ENCODE results near the gene STIM2.

Gene STIM2

DNA sequence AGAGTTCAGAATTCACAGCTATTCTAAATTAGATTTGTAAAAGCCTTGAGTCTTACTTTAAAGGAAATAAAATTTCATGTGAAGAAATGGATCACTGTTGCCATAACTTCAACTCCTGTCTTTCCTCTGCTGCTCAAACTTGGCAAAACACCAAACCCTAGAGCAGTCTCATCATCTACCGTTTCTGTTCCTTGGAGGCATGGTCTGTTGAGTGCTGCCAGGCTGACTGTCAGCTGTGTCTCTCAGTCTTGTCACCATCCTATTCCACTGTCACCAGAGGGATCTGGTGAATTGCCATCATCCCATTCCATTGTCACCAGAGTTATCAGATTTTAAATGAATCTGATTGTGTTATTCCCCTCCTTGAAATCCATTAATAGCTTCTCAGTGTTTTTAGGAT lies 55.6 kb downstream of the STIM2 start:
- no peak for TF ChIP-seq ZFX (IDR thresholded peaks at IDR 0.05)
- TF ChIP-seq, protein P1, sequence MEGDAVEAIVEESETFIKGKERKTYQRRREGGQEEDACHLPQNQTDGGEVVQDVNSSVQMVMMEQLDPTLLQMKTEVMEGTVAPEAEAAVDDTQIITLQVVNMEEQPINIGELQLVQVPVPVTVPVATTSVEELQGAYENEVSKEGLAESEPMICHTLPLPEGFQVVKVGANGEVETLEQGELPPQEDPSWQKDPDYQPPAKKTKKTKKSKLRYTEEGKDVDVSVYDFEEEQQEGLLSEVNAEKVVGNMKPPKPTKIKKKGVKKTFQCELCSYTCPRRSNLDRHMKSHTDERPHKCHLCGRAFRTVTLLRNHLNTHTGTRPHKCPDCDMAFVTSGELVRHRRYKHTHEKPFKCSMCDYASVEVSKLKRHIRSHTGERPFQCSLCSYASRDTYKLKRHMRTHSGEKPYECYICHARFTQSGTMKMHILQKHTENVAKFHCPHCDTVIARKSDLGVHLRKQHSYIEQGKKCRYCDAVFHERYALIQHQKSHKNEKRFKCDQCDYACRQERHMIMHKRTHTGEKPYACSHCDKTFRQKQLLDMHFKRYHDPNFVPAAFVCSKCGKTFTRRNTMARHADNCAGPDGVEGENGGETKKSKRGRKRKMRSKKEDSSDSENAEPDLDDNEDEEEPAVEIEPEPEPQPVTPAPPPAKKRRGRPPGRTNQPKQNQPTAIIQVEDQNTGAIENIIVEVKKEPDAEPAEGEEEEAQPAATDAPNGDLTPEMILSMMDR (conservative IDR thresholded peaks at IDR 0.05): no peak
- no peak overlapping the region for H3K27ac ChIP-seq

DNA sequence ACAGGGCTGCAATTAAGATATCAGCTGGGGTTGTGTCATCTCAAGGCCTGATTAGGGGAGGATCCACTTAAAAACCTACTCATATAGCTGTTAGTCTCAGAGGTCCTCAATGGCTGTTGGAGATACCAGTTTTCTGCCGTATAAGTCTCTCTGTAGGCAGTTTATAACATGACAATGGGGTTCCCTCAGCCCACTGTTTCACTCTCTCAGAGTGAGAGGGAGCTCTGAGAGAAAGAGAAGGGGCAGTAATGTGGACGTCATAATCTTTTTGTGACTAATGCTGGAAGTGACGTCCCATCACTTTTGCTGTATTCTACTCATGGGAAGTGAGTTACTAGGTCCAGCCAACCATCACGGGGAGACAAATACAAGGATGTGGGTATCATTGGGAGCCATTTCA lies 70.3 kb downstream of the STIM2 start:
- TF ChIP-seq, protein P1 (conservative IDR thresholded peaks at IDR 0.05): no peak
- TF ChIP-seq ZFX (IDR thresholded peaks at IDR 0.05): no peak
- no peak overlapping the region for H3K27ac ChIP-seq

DNA sequence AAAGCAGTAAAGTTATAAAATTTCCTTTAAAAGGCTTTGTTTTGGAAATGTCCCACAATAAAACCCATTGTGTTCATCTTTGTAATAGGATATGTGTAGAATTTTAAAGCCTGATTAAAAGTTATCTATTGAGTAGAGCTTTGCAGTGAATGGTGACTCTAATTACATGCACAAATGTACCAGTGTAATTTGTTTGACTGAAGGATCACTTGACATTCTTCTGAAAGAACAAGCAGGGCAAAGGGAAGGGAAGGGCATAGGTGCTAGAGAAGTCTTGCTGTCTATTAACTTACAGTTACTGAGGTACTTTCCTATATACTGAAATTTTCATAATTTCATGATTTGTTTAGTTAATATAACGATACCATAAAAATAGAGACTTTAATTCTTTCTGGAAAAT lies 70.8 kb downstream of the STIM2 start:
- TF ChIP-seq ZFX (IDR thresholded peaks at IDR 0.05): no peak
- TF ChIP-seq, protein P1 (conservative IDR thresholded peaks at IDR 0.05): no peak
- no peak overlapping the region for H3K27ac ChIP-seq

DNA sequence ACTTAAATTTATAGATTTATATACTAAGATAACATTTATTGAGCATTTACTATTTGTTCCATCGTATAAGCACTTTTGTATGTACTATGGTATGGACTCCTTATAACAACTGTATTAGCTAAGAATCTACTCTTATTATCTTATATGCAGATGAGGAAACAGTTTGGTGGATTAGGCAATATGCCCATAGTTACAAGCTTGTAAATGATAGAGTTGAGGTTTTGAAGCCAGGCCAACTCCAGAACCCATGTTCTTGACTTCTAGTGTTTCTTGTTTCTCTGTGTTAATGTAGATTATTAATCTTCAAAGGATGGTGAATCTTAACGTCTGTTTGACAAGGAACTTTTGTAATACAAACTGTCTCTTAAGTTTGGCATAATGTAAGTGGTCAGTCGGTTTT lies 71.3 kb downstream of the STIM2 start:
- TF ChIP-seq, protein P1 (conservative IDR thresholded peaks at IDR 0.05): no peak
- TF ChIP-seq ZFX (IDR thresholded peaks at IDR 0.05): no peak
- no peak overlapping the region for H3K27ac ChIP-seq

DNA sequence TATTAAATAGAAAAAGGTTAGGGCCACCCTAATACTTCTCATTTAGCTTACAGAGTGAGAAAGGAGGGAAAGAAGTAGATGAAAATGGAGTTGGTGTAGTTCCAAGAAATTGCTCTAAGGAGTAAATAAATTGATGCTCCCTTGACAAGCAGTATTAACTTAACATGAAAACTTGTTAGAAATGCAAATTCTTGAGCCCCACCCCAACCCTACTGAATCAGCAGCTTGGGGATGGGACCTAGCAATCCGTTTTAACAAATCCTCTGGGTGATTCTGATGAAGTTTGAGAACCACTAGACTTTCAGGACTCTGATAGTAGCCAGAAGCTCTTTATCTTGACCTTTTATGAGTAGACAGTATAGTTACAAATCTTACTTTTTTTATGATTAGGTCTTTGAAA lies 74.8 kb downstream of the STIM2 start:
- TF ChIP-seq, protein P1 (conservative IDR thresholded peaks at IDR 0.05): no peak
- no peak for TF ChIP-seq ZFX (IDR thresholded peaks at IDR 0.05)
- no peak overlapping the region for H3K27ac ChIP-seq

DNA sequence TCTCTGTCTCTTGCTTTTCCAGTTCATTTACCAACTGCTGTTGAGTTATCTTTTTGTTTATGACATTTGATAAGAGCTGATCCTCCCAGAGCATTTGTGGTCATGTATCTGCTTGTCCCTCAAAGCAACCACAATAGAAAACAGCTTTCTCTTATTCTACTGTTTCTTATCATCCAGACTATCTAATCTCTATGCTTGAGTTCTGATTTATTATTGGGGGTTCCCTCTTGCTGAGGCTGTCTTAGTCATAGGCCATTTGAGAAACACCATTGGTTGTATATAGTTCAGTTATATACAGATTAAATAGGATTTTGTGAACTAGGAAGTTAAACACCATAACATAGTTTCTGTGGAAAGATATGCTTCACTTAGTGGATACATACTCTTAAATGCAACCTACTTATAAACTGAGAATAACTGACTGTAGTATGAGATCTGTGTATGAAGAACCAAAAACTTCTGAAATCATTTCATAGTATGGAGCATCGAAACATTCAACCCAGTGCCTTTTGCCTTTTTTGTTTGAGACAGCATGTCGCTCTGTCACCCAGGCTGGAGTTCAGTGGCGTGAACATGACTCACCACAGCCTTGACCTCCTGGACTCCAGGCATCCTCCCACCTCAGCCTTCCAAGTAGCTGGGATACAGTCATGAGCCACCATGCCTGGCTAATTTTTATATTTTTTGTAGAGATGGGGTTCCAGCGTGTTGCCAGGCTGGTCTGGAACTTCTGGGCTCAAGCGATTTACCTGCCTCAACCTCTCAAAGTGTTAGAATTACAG lies 75.8 kb downstream of the STIM2 start:
- no peak overlapping the region for H3K27ac ChIP-seq
- TF ChIP-seq, protein P1 (conservative IDR thresholded peaks at IDR 0.05): no peak
- TF ChIP-seq ZFX (IDR thresholded peaks at IDR 0.05): no peak

DNA sequence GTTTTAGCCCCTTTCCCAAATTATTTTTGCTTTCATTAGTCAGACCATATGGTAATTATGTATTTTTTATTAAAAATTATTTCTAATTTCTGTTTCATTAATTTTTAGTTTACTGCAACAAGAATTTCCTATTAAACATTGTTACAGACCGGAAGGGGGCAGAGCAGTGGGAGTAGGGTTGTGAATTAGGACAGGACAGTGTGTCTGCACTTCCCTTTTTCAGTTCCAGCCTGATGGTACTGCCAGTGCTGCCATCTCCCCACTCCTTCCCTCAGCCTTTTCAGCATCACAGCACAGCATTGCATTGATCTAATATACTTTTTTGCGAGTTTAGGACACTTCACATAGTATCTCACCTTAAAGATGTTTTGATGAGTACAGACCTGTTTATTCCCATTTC lies 76.5 kb downstream of the STIM2 start:
- TF ChIP-seq, protein P1 (conservative IDR thresholded peaks at IDR 0.05): no peak
- no peak for TF ChIP-seq ZFX (IDR thresholded peaks at IDR 0.05)
- no peak overlapping the region for H3K27ac ChIP-seq

Data from C4-2B (cell line).